ENCODE measurements around the gene ZNRD2.

The ZNRD2 gene

GRCh38 chr11:65611028-65611757 is 40.9 kb downstream of the ZNRD2 start:
- DNase-seq, result no peak

DNA sequence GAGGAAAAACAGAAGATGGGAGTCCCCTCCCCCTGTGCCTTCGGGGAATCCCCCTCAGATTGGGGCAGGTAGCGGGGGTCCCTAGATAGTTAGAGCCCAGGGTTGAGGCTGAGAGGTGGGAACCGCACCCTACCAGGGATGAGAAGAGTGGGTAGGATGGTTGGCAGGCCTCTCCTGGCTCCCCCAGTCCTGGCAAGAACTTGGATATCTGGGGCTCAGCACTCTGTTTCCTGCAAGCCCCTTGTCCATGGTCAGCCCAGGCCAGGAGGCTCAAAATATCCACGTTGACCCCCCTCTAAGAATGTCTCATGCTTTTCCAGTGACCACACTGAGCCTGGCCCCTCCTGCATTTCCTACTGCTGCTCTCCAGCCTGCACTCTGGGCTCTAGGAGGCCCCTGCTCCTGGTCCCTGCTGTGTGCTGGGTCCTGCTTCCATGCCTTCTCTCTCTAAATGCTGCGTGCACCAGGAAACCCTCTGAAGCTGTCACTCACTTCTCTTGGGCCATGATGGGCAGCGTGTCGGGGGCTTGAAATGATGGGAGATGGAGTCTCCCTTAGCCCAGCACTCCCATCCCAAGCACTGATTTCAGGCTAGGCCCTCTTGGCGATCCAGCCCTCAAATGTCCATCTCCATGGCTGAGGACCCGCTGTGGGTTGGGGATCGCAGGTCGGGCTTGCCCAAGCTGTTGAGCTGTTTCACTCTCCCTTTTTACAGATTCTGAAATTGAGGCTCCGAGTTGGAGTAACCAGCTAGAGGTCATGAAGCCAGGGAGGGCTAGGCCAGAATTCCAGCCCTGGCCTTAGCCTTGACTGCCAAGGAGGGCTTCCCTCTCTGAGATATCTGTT is 41.7 kb downstream of the ZNRD2 start:
- DNase-seq, result no peak

DNA sequence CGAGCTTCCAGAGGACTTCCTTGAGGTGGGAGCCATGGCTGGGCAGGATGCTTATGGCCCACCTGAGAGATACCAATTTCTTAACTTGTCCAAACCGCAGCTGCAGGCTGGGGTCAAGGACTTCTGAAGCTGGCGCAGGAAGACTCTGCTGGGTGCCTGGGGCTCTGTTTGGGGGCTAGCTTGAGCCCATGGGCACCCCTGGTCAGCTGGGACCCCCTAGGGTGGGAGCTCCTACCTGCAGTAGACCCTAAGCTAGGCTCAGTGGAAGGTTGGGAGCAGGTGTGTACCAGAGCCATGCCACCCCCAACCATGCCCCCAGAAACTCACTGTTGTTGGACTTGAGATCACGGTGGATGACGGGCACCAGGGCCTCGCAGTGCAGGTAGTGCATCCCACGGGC is 42.4 kb downstream of the ZNRD2 start:
- no peak for DNase-seq

- DNase-seq, result peak in 3 of 5 experiments; percentile 11 to 24 (median 13)
Observed at GRCh38 chr11:65613091-65613928, 43.0 kb downstream of the ZNRD2 start.

DNA sequence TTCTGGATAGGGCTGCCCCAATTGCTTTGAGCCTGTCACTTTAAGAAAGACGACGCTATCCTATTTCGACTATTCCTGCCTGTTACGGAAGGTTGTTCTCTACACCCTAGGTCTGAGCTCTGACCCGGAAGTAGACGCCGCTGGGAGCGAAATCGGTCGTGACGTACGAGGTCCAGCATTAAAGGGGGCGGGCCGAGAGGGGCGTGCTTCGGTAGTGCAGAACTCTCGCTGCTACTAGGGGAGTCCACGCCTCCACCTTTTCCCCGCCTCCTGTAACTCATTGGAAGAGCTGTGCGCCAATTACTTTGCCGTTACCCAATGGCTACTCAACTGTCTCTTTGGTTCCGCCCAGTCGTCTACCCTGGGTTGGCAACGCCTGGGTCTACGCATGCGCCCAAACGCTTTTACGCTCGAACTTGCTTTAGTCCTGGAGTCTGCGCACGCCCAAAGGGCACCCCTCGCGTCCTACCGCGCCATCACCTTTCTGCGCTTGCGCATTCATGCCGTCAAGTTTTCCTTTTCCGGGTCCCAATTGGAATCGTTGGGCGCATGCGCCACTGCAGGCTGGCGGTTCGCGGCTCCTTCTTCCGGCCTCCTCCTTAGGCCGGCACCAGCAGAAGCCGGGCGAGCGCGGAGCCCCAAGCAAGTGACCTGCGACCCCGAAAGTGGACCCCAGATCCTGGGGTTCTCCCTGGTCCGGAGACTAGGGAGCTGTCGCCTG is 45.1 kb downstream of the ZNRD2 start, which contains the start of gene PCNX3:
TSS of gene PCNX3 (plus strand) at position 548 of the 721 bp plus-strand sequence. CDS start 536 bp downstream, outside the sequence.
- DNase-seq, result peak; percentile 98 to 100 (median 100)

GRCh38 chr11:65615950-65616574 is 45.8 kb downstream of the ZNRD2 start:
- DNase-seq, result peak in 1 of 5 experiments; percentile 56

GRCh38 chr11:65616575-65617001 is 46.3 kb downstream of the ZNRD2 start:
- DNase-seq, result peak in 1 of 5 experiments; percentile 55

DNA sequence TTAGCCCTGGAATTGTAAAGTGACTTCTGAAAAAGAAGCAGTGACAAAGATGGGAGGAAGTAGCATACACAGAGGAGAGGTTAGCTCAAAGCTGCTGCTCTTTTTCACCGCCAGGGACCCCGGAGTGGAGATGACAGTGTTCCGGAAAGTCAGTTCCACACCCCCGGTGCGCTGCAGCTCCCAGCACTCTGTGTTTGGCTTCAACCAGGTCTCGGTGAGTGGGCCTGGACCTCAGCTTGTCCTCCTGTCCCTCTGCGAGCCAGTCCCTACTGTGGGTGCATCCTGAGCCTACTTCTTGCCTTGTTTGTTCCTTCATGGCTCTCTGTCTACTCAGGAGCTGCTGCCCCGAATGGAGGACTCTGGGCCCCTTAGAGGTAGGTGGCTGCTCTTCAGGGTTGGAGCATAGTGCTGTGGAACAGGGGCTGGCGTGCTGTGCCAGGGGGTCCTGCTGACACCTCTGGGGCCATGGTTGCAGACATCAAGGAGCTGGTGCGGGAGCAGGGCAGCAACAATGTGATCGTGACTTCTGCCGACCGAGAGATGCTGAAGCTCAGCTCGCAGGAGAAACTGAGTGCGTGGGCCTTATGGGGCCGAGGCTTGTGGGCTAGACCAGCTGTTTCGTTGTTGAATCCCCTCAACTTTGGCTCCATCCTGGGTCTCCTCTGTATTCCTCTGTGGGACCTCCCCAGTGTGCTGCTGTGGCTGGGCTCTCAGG is 47.0 kb downstream of the ZNRD2 start:
- no peak for DNase-seq

GRCh38 chr11:65617990-65618751 is 47.9 kb downstream of the ZNRD2 start:
- DNase-seq, result no peak

GRCh38 chr11:65618763-65619162 is 48.5 kb downstream of the ZNRD2 start:
- DNase-seq, result no peak

GRCh38 chr11:65619281-65619928 is 49.1 kb downstream of the ZNRD2 start:
- DNase-seq, result no peak

GRCh38 chr11:65620666-65621065 is 50.4 kb downstream of the ZNRD2 start:
- DNase-seq, result no peak

GRCh38 chr11:65621460-65621859 is 51.2 kb downstream of the ZNRD2 start:
- no peak for DNase-seq

Data from T-helper 2 cell (primary cell).